NK-92 (cell line): ENCODE data around the gene UAP1.

Source experiments
- DNase-seq: peaks from one replicate; lab custom pipeline; 2025; ENCODE audit not compliant: unreplicated experiment; lab: John Stamatoyannopoulos, UW

The UAP1 gene

DNA sequence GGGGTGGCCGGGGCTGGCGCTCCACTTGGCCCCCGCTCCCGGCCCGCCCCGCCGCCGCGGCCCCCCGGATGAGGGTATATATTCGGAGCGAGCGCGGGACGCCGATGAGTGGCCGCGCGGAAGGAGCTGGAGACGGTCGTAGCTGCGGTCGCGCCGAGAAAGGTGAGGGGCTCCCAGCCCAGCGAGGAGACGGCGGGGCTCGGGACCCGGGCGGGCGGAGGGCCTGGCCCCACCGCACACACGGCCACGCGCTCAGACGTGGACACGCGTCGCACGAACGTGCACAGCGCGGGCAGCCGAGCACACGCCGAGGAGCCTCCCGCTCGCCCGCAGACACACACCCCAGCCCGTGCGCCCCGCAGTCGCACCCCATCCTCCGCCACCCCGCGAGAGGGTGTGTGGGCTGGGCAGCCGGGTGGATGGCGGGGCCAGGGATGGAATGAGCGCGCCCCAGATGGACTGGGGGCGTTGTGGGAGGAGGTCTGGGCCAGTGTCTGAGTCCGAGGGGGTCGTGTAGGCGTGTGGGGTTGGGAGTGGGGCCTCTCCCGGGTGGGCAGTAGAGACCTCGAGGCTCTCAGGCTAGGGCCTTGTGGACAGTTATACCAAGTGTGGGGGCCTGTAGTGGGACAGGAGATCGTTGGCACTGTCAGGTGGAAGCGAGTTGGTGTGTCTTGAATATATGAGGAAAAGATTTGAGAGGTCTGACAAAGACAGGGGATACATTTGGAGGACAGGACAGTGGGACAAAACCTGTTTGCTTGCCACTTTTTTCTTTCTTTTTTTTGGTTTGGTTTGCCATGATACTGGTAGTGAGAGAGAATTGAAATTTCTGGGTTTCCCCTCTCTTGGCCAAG lies at the start of gene UAP1:
TSS of gene UAP1 (plus strand) at position 107 of the 854 bp plus-strand sequence. CDS start 4,347 bp downstream, outside the sequence.
- no peak for DNase-seq

DNA sequence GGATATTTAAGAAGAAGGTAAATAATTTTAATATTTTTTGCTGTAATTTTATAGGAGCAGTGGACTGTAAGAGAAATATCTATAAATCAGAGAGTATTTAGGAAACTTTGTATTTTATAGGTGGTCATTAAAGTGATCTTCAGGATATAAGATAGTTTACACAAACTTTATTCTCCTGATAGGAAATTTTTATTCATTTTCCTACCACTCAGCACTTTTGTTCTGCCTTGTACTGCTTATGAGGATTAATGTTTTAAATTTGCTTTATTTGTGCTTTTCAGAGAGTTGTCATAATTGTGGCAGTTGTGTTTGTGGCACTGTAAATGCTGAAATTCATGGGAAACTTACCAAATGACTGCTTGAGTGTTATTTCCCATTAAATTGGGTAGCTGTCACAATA lies 34.2 kb upstream of the UAP1 start:
- DNase-seq = no peak

DNA sequence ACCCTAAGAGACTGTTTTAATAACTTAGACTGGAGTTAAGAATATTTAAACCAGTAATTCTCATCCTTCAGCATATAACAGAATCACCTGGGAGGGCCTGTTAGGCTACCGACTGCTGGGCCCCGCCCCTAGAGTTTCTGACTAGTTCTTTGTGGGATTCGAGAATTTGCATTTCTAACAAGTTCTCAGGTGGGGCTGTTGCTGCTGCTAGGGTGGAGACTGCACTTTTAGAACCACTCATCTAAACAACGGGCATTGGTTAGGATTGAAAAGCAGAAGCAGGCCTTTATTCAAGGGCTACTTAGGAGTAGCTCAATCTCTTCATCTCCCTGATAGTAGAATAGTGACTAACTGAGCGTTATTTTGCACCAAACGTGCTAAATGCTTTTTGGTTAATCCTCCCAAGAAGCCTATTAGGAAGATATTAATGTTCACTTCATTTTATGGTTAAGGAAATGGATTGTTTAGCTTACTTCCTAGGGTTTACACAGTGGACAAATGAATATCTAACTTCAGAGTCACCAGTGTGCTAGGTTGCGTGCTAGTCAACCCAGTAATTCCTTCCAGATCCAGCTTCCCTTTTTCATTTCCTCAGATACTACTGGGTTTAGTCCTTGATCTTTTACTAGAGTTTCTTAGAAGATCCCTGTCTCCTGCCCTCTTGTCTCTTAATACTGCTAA lies 31.1 kb upstream of the UAP1 start:
- no peak for DNase-seq

DNA sequence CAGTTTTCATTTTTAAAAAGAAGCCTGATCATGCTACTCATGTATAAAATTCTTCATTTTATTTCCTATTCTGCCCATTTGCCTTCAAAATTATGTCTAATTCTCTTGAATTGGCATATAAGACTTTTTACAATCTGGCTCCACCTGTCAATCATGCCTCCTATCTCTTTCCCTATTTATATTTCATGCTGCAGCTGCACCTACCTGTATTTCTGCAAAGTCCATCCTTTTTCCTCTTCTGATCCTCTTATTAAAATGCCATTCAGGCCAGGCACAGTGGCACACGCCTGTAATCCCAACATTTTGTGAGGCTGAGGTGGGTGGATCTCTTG lies 30.6 kb upstream of the UAP1 start:
- DNase-seq = no peak

DNA sequence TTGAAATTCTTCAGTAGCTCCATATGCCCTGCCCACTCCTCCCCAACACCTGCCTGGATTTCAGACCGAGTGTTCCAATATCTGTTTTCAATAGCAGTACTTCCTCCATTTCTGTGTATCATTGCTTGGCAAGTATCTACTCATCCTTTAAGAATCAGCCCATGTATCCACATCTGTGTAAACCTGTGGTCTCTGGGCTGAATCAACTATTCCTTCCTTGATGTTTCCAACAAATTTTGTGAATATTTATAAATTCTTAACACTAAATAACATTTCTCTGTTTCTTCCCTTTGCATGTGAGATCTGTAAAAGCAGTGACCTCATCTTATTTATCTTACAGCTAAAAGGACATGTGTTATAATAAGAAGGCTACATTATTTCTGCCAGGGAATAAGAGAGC lies 26.0 kb upstream of the UAP1 start:
- DNase-seq = no peak

DNA sequence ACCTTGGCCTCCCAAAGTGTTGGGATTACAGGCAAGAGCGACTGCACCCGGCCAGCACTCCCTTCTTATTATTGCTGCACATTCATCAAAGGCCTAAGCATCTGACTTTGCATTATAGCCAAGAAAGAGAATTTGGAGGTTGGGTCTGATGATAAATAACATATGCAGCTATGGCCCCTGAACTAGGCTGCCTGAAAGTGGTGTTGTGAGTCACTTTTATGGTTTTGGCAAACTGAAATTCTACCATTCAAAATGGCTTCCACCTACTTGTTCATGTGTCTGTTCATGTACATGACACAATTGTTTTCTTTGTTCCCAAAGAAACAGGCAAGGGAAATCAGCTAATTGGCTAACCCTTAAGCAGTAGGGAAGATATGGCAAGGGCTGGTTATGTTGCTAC lies 25.0 kb upstream of the UAP1 start:
- no peak for DNase-seq

DNA sequence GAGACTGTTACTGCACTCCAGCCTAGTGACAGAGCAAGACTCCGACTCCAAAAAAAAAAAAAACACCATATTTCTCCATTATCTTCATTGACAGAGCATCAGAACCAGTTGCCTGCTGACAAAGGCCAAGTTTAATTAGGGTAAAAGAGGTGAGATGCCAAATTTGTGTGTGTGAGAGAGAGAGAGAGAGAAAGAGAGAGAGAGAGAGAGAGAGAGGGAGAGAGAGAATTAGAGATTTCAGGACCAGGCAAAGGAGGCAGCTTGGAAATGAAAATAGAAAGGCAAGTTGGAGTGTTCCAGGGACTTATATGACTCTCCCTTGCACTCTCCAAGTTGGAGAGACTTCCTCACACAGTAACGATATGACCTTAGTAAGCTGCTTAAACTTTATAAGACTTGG lies 24.3 kb upstream of the UAP1 start:
- DNase-seq = no peak

DNA sequence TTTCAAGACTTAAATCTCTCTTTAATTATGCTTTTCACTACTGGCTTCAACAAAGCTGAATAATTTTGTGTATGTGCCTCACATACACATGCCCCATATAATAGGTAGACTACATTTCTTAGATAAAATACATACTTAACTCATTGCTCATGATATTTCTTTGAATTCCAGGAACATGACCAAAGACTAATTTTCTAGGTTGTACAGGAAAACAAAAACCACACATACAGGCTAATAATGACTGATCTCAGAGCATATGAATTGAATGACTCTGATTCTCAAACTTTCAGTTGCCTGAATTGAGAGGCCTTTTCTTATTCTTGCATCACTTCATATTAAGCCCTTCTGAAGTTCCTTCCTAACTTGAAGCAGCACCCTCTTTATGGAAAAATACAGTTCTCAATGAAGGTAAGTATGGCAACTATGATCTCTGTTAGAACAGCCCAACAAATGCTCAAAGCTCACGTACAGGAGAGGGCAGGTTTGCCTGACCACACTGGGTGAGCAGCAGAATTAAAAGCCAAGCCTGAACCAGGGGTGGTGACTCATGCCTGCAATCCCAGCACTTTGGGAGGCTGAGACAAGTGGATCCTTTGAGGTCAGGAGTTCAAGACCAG lies 22.6 kb upstream of the UAP1 start:
- no peak for DNase-seq

DNA sequence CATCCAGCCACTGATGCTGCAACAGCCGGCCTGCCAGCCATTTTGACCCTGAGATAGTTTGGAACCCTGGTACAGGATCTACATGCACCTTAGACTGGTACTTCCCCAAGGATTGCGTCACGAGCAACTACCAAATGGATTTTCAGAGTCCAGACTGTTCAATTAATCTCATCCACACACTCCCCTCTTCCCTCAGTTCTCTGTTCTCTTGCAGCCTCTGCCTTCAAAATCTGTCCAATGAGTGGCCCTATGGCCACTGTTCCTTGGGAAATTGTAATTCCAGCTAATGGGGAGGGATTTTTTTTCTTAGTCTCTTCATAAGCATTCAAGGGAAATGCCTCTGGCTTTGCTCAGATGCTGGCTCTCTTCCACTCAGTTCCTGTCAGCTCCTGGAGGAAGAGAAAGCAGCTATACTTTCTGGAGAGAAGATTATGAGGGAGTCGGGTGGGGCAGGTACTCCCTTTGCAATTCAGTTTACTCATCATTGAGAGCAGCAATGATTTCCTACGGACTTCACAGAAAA lies 19.8 kb upstream of the UAP1 start:
- DNase-seq = no peak

DNA sequence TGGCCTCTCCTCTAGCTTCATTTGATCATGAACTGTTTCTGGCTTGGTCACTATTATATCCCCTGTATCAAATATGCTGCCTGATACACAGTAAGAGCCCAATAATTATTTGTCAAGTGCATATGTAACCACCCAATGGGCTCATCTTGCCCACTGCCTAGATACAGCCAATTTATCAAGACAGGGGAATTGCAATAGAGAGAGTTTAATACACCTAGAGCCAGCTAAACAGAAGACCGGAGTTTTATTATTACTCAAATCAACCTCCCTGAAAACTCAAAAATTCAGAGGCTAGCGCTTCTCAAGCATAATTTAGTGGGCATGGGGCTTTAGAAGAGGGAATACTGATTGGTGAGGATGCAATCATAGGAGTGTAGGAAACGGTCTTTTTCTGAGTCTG lies 18.3 kb upstream of the UAP1 start:
- DNase-seq = no peak

DNA sequence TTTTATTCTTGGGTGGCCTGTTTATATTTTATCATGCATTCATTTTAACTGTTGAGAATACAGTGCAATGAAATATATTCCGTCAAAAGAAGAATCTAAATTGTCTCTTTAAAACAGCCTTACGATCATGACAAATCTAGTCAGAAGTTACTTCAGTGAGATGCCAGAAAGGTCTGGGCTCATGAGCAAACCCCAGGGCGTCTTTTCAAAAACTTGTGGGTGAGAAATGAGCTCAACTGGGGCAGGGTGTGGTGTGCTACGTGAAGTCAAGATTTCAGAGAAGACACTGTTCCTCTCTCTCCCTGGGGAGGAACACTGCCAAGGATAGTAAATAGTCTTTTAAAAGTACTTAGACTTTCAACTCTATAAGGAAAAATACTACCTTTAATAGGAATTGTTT lies 13.4 kb upstream of the UAP1 start:
- no peak for DNase-seq

DNA sequence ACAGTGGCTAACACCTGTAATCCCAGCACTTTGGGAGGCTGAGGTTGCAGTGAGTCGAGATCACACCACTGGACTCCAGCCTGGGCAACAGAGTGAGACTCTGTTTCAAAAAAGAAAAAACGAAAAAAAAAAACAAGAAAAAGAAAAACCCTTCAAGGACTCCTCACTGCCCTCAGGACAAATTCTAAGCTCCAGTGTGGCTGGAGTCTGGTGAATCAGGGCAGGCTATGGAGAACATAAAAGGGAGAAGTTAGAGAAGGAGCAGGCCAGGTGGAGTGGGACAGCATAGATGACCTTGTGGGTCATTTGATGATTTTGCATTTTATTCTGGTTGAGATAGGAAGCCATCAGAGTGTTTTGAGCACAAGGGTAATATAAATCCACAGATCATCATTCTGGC lies 12.5 kb upstream of the UAP1 start:
- DNase-seq = no peak

DNA sequence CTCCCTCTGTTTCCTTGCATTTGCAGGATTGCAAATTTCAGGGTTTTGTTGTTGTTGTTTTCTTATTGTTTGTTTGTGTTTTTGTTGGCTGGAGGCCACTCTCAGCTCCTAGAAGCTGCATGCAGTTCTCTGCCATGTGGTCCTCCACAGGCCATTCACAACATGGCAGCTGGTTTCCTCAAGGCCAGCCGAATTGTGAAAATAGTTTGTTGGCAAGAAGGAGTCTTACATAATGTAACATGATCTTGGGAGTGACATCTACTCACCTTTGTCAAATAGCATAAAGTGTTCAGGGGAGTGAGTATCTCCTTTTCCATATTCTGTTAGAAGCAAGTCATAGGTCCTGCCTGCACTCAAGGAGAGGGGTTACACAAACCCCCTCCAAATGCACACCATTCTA lies 10.6 kb upstream of the UAP1 start:
- DNase-seq = no peak

DNA sequence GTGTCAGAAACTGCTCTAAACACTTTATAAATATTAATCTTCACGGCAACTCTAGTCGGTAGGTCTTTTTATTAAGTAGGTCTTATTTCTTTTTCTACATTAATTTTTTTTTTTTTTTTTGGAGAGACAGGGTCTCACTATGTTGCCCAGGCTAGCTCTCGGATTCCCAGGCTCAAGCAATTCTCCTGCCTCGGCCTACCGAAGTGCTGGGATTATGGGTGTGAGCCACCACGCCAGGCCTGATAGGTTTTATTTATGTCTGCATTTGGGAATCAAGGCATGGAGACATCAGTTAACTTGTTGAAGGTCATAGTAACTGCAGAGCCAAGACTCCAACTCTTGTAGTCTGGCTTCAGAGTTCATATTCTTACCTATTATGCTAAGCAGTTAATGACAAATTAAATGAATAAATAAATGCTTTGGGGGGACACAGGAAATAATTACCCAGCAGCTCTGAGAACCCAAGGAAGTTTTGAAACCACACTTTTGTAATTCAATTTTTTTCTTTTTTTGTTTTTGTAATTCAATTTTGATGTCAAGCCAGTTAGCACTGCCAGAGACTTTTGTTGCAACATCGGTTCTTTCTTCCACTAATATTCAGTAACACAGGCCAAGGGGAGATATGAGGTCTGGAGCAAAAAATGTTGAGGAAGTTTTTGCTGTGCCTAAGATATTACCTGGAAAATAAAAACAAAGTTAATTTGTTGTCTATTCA lies 9.4 kb upstream of the UAP1 start:
- DNase-seq = no peak

DNA sequence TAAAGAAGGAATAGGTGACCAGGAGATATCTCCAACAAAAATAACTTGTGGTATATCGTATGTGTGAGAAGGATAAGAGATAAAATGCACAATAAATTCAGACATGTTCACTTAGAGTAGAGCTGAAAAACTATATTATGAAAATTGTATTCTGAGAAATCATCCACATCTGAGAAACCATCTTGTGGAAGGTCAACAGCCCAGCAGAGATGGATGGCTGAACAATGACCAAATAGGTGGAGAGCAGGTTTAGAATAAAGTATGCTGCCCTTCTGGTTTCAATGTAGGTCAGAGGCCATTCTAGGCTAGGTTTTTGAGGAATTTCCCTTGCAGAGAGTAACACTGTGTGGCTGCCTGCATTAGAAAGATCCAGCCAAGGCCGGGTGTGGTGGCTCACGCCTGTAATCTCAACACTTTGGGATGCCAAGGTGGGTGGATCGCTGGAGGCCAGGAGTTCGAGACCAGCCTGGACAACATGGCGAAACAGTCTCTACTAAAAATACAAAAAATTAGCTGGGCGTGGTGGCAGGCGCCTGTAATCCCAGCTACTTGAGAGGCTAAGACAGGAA lies 8.8 kb upstream of the UAP1 start:
- DNase-seq = no peak

DNA sequence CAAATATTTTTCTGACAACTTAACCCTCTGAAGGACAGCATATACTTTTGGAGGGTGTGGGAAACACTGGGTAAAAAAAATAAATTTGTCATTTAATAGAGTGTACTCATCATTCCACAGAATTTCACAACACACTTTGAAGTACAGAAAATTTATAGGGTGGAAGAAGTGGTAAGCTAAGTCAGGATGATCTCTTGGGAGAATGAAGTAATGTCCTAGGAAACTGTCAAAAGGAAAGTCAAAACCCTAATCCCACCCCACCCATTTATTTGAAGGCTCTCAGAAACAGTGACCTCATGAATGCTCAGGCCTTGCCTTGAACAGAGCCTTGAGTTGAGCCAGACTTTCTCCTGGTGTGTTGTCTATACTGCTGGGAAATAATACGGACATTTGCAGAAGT lies 7.3 kb upstream of the UAP1 start:
- no peak for DNase-seq

DNA sequence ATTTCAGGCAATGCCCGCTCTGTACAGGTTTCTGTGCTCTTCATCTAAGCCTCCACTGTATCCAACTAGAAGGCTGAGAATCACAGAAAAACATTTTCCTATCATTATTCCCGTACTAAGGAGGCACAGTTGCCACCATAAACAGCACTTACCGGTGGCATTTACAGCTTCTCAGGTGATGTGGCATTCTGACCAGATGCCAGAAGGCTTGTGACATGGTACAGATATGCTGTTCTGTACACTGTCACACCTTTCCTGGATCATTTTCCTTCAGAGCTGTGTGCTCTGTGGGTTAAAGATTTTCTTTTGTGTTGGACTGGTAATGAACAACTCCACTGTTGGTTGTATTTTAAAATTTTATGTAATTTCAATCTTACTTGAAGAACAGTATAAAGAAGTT lies 4.0 kb upstream of the UAP1 start:
- DNase-seq = no peak

DNA sequence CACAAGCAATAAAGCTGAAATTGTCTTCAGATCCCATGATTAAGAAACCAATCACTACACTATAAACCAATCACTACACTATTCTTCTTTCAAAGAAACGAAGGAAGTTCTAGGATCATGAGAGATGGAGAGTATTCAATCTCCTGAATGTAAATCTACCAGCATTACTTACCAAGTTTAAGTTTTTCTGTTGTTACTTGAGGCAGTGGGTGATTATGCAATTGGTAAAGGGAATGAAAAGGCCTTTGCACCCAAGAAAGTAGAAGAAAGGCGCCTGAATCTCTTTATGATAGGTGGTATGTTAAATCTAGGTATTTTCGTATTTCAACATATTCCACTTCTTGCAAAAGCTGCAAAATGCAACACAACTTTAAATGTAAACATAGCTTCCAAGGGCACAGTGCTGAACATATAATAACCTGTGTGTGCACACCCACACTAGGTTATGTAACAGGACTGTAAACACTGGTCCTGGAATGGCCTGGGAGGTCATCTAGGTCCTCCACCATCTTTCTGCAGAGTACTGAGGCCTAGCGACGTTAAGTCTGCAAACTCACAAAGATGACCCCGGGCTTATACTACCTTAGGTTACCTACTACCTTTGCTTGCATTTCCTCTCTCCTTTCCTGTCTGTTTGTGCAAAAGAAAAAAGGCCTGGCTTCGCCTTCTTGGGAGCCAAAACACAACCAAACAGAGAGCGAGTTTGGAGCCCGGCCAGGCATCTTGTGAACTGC lies 1.1 kb upstream of the UAP1 start:
- DNase-seq = no peak

DNA sequence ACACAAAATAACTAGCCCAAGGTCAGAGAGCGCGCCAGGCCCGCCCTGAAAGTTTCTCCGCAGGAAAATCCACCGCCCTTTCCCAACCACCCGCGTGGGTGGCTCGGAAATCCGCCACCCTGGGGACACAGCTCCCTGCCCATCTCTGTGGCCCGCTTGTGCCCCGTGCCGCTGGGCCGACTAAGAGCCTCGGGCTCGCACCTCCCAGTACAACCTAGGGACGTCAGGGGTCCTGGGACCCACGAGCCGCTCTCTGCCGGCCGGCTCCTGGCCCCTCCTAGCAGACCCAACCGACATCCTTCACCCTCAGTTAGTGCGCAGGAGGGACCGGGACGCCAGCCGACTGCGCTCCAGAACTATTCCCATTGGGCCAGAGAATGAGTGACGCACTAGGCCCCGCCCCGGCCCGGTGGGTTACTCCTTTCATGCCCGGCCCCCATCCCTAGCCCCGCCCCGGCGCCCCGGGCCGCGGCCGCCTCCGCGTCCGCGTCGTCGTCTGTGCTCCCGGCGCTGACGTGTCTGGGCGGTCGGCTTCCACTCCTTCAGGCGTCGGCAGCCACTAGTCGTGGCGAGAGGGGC lies 396 bp upstream of the UAP1 start:
- peak; percentile 85 for DNase-seq

DNA sequence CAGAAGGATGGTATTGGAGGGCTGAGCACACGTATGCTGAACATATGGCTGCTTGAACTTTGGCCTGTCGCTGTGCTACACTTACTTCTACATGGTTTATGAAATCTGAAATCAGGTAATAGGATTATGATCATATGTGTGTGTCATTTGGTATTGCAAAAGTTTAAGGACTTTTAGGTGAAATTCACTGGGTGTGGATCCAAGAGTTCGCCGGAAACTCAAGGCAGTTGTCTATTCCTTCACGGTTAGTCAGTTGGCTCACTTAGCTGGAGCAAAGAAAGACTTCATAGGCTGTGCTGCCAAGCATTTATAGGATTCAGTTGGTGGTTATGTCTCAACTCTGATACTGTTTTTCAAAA lies 927 bp downstream of the UAP1 start:
- DNase-seq = no peak
